Kidney (tissue), 14 donors: ENCODE measurements around the gene KIF5C. TPM values are rescaled to one million over a fixed set of nuclear protein-coding genes. Genes with fewer than 3 reads are reported as not detected.

Source experiments
- DNase-seq, 5 donors: peaks; one replicate each; pipeline ENCODE4 v3.0.0-alpha.2; 2013 to 2020
- FAIRE-seq: peaks from 2 replicates; lab custom pipeline; 2012; peaks lifted over from hg19 to GRCh38; lab: Jason Lieb, UNC
- H3K27ac ChIP-seq, 2 donors: one replicate each; pipeline ENCODE4 v1.7.0; 2013; ENCODE audit warnings: low read depth in 2 of 2, low read length in 2 of 2, inconsistent platforms in 1 of 2
- H3K27me3 ChIP-seq: one replicate; pipeline ENCODE4 v1.7.1; 2013; ENCODE audit warnings: low read length, inconsistent platforms; ENCODE audit not compliant: control insufficient read depth, insufficient read depth
- H3K36me3 ChIP-seq, 3 donors: one replicate each; pipeline versions ENCODE4 v1.7.0 to v1.7.1; 2013; ENCODE audit warnings: low read length in 3 of 3, control low read depth in 1 of 3, inconsistent platforms in 1 of 3; ENCODE audit not compliant: insufficient read depth in 3 of 3, control insufficient read depth in 2 of 3
- H3K4me1 ChIP-seq, 3 donors: one replicate each; pipeline versions ENCODE4 v1.7.0 to v1.7.1; 2013; ENCODE audit warnings: low read length in 3 of 3, inconsistent platforms in 1 of 3, low read depth in 1 of 3; ENCODE audit not compliant: control insufficient read depth in 2 of 3, insufficient read depth in 2 of 3
- H3K4me3 ChIP-seq, 3 donors: one replicate each; pipeline versions ENCODE4 v1.7.0 to v1.8.1; 2013; ENCODE audit warnings: low read length in 3 of 3, control low read depth in 1 of 3, inconsistent platforms in 1 of 3
- H3K9ac ChIP-seq, 3 donors: one replicate each; pipeline versions ENCODE4 v1.7.0 to v1.7.1; 2013; ENCODE audit warnings: low read length in 3 of 3, control low read depth in 1 of 3, inconsistent platforms in 1 of 3
- H3K9me3 ChIP-seq, 3 donors: one replicate each; pipeline versions ENCODE4 v1.7.0 to v1.7.1; 2013; ENCODE audit warnings: low read length in 3 of 3, control low read depth in 1 of 3, inconsistent platforms in 1 of 3; ENCODE audit not compliant: control insufficient read depth in 2 of 3, insufficient read depth in 1 of 3
- CTCF ChIP-seq: IDR thresholded peaks from 3 replicates; pipeline ENCODE4 v1.5.1; 2012; ENCODE audit warnings: mild to moderate bottlenecking, moderate library complexity, borderline replicate concordance; ENCODE audit not compliant: insufficient read depth; ENCODE audit errors: extremely low read depth
- intact Hi-C: fragments of 100-400 bp; cut with DNase I; formaldehyde crosslinking; loops from one replicate; pipeline ENCODE4 v1.11.1; 2022
- polyA plus RNA-seq: library from polyadenylated mRNA; stranded (reverse); fragments of 350-450 nt; fragmentation: Illumina TruSeq; extraction: RNeasy Lipid Tissue Mini Kit (QIAGEN cat#74804); gene quantifications from one replicate; pipeline ENCODE4 v1.2.3, GENCODE V29; 2014; ENCODE audit warnings: low read depth, low replicate concordance; ENCODE audit not compliant: insufficient read depth
- total RNA-seq: library from RNA; stranded (reverse); fragmentation: NEBNext Ultra II Directional; extraction: Animal tissue kit (Norgen Biotek cat#: 25700); gene quantifications from one replicate; pipeline ENCODE4 v1.2.1, GENCODE V29; 2021
- donor health status: control.
- donor health status: control.
- donor health status: control.
- donor health status: control.
- donor health status: control.
- donor health status: DM: yes; HTN: yes; CAD: no.
- donor health status: Normal renal cell carcinoma (clear cell type).

The KIF5C gene
- total and polyA plus RNA-seq, 2 donors from 2014 or later = 1.0 to 3.6 TPM

GRCh38 chr2:149029307-149029965, 154.4 kb downstream of the KIF5C start:
- no peaks in the 10 kb centered on the region for H3K9me3 ChIP-seq
- no peak for TF ChIP-seq CTCF
- intact Hi-C loops = no loop called here
- no peak overlapping the region for H3K4me3 ChIP-seq
- H3K27ac ChIP-seq = no peak overlapping the region
- no peak overlapping the region for H3K9ac ChIP-seq
- no peak for DNase-seq
- no peak for FAIRE-seq
- H3K36me3 ChIP-seq = no peaks in the 10 kb centered on the region
- H3K27me3 ChIP-seq = no peaks in the 10 kb centered on the region
- no peaks in the 10 kb centered on the region for H3K4me1 ChIP-seq

GRCh38 chr2:149031396-149031795, 156.4 kb downstream of the KIF5C start:
- FAIRE-seq (no peak), DNase-seq (no peak)
- Histone ChIP-seq H3K27me3 (no peaks in the 10 kb centered on the region), H3K4me3 (no peak overlapping the region), H3K36me3 (no peaks in the 10 kb centered on the region), H3K9me3 (no peaks in the 10 kb centered on the region), H3K9ac (no peak overlapping the region), H3K4me1 (no peaks in the 10 kb centered on the region), H3K27ac (no peak overlapping the region)
- TF ChIP-seq CTCF = no peak
- intact Hi-C loops = no loop called here

- DNase-seq (peak in 4 of 5 donors; percentile 82 to 86 (median 84)), FAIRE-seq (no peak)
- intact Hi-C loops = no loop called here
These were observed 158.7 kb downstream of the KIF5C start for GRCh38 chr2:149033716-149034115.

More at GRCh38 chr2:149033716-149034115, 158.7 kb downstream of the KIF5C start:
- Histone ChIP-seq H3K36me3 (no peaks in the 10 kb centered on the region), H3K4me3 (no peak overlapping the region), H3K9ac (no peak overlapping the region), H3K27me3 (no peaks in the 10 kb centered on the region), H3K4me1 (no peaks in the 10 kb centered on the region), H3K27ac (no peak overlapping the region), H3K9me3 (no peaks in the 10 kb centered on the region)
- TF ChIP-seq CTCF = no peak
